ENCODE results near the gene CPNE4. TPM values are rescaled to one million over a fixed set of nuclear protein-coding genes. Genes with fewer than 3 reads are reported as not detected.

The CPNE4 gene
- total RNA-seq, 1 donor from 2014 or later: 3.2 TPM

DNA sequence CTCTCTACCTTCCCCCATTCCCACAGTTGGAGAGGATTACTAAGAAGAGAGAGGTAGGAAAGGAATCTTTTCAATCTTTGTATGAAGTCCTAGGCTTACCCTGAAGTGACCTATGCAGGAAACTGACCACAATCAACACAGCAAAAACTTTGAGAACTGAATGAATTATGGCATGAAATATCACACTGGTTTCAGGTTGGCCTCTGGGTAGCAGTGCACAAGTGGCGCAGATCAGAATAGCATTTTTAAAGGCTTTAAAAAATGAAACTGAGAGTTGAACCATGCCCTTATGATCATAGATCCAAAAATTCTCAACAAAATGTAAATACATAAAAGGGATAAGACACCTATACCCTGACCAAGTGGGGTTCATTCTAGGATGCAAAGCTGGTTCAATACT lies 198.9 kb downstream of the CPNE4 start:
- no peak overlapping the region for H3K4me3 ChIP-seq
- H3K36me3 ChIP-seq: no peaks in the 10 kb centered on the region
- H3K9me3 ChIP-seq: no peaks in the 10 kb centered on the region
- H3K4me1 ChIP-seq: no peaks in the 10 kb centered on the region
- no peak for DNase-seq (ENCODE audit: extremely low spot score in 2 of 2)
- H3K27ac ChIP-seq: no peak overlapping the region
- H3K27me3 ChIP-seq: no peaks in the 10 kb centered on the region
- TF ChIP-seq POLR2A (IDR thresholded peaks at IDR 0.05) (no peak), POLR2AphosphoS5 (IDR thresholded peaks at IDR 0.05; ENCODE audit: insufficient read depth in 1 of 2, low read depth in 1 of 2) (no peak)
- TF ChIP-seq, protein P1, sequence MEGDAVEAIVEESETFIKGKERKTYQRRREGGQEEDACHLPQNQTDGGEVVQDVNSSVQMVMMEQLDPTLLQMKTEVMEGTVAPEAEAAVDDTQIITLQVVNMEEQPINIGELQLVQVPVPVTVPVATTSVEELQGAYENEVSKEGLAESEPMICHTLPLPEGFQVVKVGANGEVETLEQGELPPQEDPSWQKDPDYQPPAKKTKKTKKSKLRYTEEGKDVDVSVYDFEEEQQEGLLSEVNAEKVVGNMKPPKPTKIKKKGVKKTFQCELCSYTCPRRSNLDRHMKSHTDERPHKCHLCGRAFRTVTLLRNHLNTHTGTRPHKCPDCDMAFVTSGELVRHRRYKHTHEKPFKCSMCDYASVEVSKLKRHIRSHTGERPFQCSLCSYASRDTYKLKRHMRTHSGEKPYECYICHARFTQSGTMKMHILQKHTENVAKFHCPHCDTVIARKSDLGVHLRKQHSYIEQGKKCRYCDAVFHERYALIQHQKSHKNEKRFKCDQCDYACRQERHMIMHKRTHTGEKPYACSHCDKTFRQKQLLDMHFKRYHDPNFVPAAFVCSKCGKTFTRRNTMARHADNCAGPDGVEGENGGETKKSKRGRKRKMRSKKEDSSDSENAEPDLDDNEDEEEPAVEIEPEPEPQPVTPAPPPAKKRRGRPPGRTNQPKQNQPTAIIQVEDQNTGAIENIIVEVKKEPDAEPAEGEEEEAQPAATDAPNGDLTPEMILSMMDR (IDR thresholded peaks at IDR 0.05): no peak
- intact Hi-C loops (cut with DNase I): no loop called here

DNA sequence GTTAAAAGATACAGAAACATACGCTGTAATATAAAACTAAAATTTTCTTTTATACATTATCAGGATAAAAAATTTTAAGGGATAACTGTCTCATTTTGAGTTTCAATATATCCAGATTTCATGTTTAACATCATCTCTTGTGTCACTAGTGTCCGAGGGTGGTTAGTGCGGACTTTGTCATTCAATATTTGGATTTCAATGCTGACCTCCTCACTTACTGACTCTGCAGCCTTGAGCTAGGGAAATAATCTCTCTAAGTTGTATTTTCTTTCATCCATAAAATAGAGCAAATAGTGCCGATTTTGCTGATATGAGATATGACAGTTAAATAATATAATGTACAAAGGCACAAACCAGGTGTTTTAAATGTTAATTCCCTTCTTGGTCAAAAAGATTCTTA lies 203.2 kb downstream of the CPNE4 start:
- H3K4me1 ChIP-seq: no peaks in the 10 kb centered on the region
- no peaks in the 10 kb centered on the region for H3K36me3 ChIP-seq
- no peaks in the 10 kb centered on the region for H3K27me3 ChIP-seq
- DNase-seq (ENCODE audit: extremely low spot score in 2 of 2): no peak
- H3K9me3 ChIP-seq: no peaks in the 10 kb centered on the region
- no peak overlapping the region for H3K27ac ChIP-seq
- no peak overlapping the region for H3K4me3 ChIP-seq
- intact Hi-C loops (cut with DNase I): no loop called here
- no peak for TF ChIP-seq POLR2A (IDR thresholded peaks at IDR 0.05)
- TF ChIP-seq, protein P1 (IDR thresholded peaks at IDR 0.05): no peak
- no peak for TF ChIP-seq POLR2AphosphoS5 (IDR thresholded peaks at IDR 0.05; ENCODE audit: insufficient read depth in 1 of 2, low read depth in 1 of 2)

DNA sequence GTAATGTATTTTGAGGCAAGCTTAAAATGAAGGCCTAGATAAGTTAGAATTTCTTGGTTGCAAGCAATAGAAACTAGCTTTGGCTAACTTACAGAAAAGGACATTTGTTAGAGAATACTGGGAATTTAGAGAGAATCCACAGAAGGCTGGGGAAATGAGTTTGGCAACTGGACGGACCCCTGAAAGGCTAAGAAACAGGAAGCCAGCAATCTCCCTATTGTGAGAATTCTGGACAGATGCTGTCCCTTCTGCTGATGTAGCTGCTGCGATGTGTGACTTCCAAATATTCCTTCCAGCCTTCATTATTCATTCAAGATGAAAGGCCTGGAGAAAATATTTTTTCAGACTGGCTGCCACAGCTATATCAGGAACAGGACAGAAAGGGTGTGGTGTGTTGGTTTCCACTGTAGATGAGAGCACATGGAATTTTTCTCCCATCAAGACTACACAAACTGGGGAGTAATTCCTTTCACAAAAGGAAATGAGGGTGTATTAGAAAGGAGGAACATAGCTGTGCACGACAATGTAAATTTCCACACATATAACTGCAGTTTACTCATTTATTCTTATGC lies 213.5 kb downstream of the CPNE4 start:
- H3K9me3 ChIP-seq: no peaks in the 10 kb centered on the region
- H3K27me3 ChIP-seq: no peaks in the 10 kb centered on the region
- H3K4me3 ChIP-seq: no peak overlapping the region
- no peaks in the 10 kb centered on the region for H3K36me3 ChIP-seq
- TF ChIP-seq POLR2AphosphoS5 (IDR thresholded peaks at IDR 0.05; ENCODE audit: insufficient read depth in 1 of 2, low read depth in 1 of 2) (no peak), POLR2A (IDR thresholded peaks at IDR 0.05) (no peak)
- TF ChIP-seq, protein P1 (IDR thresholded peaks at IDR 0.05): no peak
- DNase-seq (ENCODE audit: extremely low spot score in 2 of 2): no peak
- intact Hi-C loops (cut with DNase I): no loop called here
- no peak overlapping the region for H3K27ac ChIP-seq
- no peaks in the 10 kb centered on the region for H3K4me1 ChIP-seq

DNA sequence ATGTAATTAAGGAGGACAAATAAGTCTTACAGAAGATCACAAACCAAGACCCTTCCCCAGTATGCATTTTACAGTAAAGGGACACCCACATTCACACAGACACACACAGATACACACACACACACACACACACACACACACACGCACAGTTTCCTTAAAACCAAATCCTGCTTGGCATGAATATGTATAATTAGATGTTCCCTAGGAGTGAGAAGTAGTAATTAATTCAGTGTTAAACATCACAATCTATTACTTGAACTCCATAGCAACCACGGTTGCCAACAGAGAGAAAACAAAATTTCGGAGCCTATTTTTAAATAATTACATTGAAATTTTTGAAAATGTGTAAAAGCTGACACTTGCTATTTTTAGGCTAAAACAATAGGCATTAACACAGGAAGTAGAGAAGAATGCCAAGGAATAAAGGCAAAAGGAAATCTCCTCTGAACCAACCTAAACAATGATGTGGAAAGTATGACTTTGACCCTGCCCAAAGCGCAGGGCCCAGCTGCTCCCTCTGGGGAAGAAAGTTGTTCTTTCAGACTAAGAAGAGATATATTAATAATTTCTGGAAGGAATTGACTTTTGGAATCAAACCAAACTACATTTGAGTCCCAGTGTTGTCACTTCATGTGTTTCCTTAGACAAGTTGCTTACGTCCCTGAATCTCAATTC lies 215.3 kb downstream of the CPNE4 start:
- no peak overlapping the region for H3K4me3 ChIP-seq
- intact Hi-C loops (cut with DNase I): no loop called here
- TF ChIP-seq, protein P1 (IDR thresholded peaks at IDR 0.05): no peak
- TF ChIP-seq POLR2A (IDR thresholded peaks at IDR 0.05) (no peak), POLR2AphosphoS5 (IDR thresholded peaks at IDR 0.05; ENCODE audit: insufficient read depth in 1 of 2, low read depth in 1 of 2) (no peak)
- DNase-seq (ENCODE audit: extremely low spot score in 2 of 2): no peak
- H3K27me3 ChIP-seq: no peaks in the 10 kb centered on the region
- H3K9me3 ChIP-seq: no peaks in the 10 kb centered on the region
- H3K27ac ChIP-seq: no peak overlapping the region
- H3K4me1 ChIP-seq: no peaks in the 10 kb centered on the region
- H3K36me3 ChIP-seq: no peaks in the 10 kb centered on the region

DNA sequence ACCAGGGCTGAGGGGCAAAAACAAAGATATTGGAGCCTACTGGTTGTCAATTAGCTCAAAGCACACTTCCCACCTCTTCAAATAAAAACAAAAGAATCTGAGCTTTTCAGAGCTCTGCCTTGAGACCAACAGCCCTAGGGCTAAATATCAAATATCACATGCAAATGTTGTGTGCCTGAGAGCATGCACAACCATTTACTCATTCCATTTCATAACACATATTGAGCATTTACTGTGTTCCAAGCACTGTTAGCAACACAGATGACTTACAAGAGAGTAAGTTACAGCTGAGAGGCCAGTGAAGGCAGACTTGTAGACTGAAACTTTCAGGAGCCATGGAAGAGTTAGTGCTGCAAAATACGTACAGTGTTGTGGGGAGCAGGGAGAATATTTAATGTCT lies 222.4 kb downstream of the CPNE4 start:
- intact Hi-C loops (cut with DNase I): no loop called here
- no peak for DNase-seq (ENCODE audit: extremely low spot score in 2 of 2)
- no peak overlapping the region for H3K4me3 ChIP-seq

More for the DNA sequence above, 222.4 kb downstream of the CPNE4 start:
- no peak overlapping the region for H3K27ac ChIP-seq
- no peaks in the 10 kb centered on the region for H3K36me3 ChIP-seq
- no peaks in the 10 kb centered on the region for H3K27me3 ChIP-seq
- no peak for TF ChIP-seq POLR2A (IDR thresholded peaks at IDR 0.05)
- TF ChIP-seq, protein P1 (IDR thresholded peaks at IDR 0.05): no peak
- no peak for TF ChIP-seq POLR2AphosphoS5 (IDR thresholded peaks at IDR 0.05; ENCODE audit: insufficient read depth in 1 of 2, low read depth in 1 of 2)
- no peaks in the 10 kb centered on the region for H3K4me1 ChIP-seq
- no peaks in the 10 kb centered on the region for H3K9me3 ChIP-seq

Measured in vagina (tissue), 2 donors.